Umbilical cord (tissue), 2 donors: Measurements from ENCODE around the gene TMEM158. TPM values are rescaled to one million over a fixed set of nuclear protein-coding genes. Genes with fewer than 3 reads are reported as not detected.
A peak's percentile ranks its signal among the peaks of the same experiment; 100 is the strongest.

ENCODE experiments used
- DNase-seq: peaks from one replicate; pipeline ENCODE4 v3.0.0-alpha.2; 2015; ENCODE audit warnings: low spot score
- total RNA-seq: library from RNA; depleted of rRNA; stranded (reverse); fragments of >200 nt; gene quantifications from one replicate; pipeline ENCODE4 v1.2.3, GENCODE V29; 2014; ENCODE audit warnings: low replicate concordance; ENCODE audit not compliant: insufficient read depth

TMEM158 gene
- total RNA-seq, 1 donor from 2014 or later = 72.2 TPM

- no peak for DNase-seq
These were observed 8.2 kb upstream of the TMEM158 start for GRCh38 chr3:45234250-45234649.

GRCh38 chr3:45232521-45232920 is 6.4 kb upstream of the TMEM158 start:
- DNase-seq = no peak

GRCh38 chr3:45227946-45228345 is 1.9 kb upstream of the TMEM158 start:
- no peak for DNase-seq

- DNase-seq = peak; percentile 13
These were observed 1.2 kb upstream of the TMEM158 start for GRCh38 chr3:45227071-45227820.

- DNase-seq = peak; percentile 44
These were observed 452 bp downstream of the TMEM158 start for GRCh38 chr3:45225465-45226205.

- DNase-seq = peak; percentile 74
These were observed 1.1 kb downstream of the TMEM158 start for GRCh38 chr3:45224824-45225464.

- DNase-seq = peak; percentile 12
These were observed 2.0 kb downstream of the TMEM158 start for GRCh38 chr3:45223889-45224727.

- DNase-seq = no peak
These were observed 6.4 kb downstream of the TMEM158 start for GRCh38 chr3:45219694-45220093.

- DNase-seq = peak; percentile 45
These were observed 7.3 kb downstream of the TMEM158 start for GRCh38 chr3:45218578-45219390.

GRCh38 chr3:45216021-45216609 is 10.0 kb downstream of the TMEM158 start:
- DNase-seq = peak; percentile 62

- DNase-seq = no peak
These were observed 10.6 kb downstream of the TMEM158 start for GRCh38 chr3:45215466-45215865.

GRCh38 chr3:45214061-45214680 is 11.9 kb downstream of the TMEM158 start:
- no peak for DNase-seq

GRCh38 chr3:45212095-45212468 is 14.0 kb downstream of the TMEM158 start:
- DNase-seq = no peak

- peak; percentile 87 for DNase-seq
These were observed 14.5 kb downstream of the TMEM158 start for GRCh38 chr3:45211466-45212094.

- DNase-seq = peak; percentile 88
These were observed 15.6 kb downstream of the TMEM158 start for GRCh38 chr3:45210308-45211041.

GRCh38 chr3:45209526-45209925 is 16.6 kb downstream of the TMEM158 start:
- peak; percentile 60 for DNase-seq

- DNase-seq = no peak
These were observed 17.5 kb downstream of the TMEM158 start for GRCh38 chr3:45208586-45208985.

GRCh38 chr3:45207446-45207845 is 18.6 kb downstream of the TMEM158 start:
- no peak for DNase-seq

- no peak for DNase-seq
These were observed 21.0 kb downstream of the TMEM158 start for GRCh38 chr3:45205126-45205525.
